K562 (cell line): ENCODE measurements around the gene CCDC116. TPM values are rescaled to one million over a fixed set of nuclear protein-coding genes. Genes with fewer than 3 reads are reported as not detected.
A peak's percentile ranks its signal among the peaks of the same experiment; 100 is the strongest.

Experiments used
- BCOR ChIP-seq: fragments of 450-650 bp; IDR thresholded peaks from 2 replicates; pipeline ENCODE4 v1.6.1; 2016
- BDP1 ChIP-seq: IDR thresholded peaks from 3 replicates; pipeline ENCODE4 v1.6.1; 2011; ENCODE audit not compliant: insufficient read length, insufficient read depth
- ELF4 ChIP-seq: fragments of 450-650 bp; formaldehyde crosslinking; IDR thresholded peaks from 2 replicates; pipeline ENCODE4 v1.4.0; 2022; ENCODE audit warnings: missing genetic modification characterization
- HNRNPL ChIP-seq: fragments of 200-400 bp; formaldehyde crosslinking; IDR thresholded peaks from 2 replicates; pipeline ENCODE4 v1.6.1; 2017; ENCODE audit warnings: low read depth, mild to moderate bottlenecking, low read length
- KAT8 ChIP-seq: fragments of 450-650 bp; IDR thresholded peaks from 2 replicates; pipeline ENCODE4 v1.6.1; 2016; ENCODE audit warnings: low read depth, mild to moderate bottlenecking
- POLR2AphosphoS5 ChIP-seq: IDR thresholded peaks from 2 replicates; pipeline ENCODE4 v1.6.1; 2011; ENCODE audit warnings: mild to moderate bottlenecking, low read depth, low read length, moderate library complexity; ENCODE audit not compliant: control insufficient read depth, insufficient read depth
- RBBP5 ChIP-seq: fragments of 200-600 bp; sonication (generic); IDR thresholded peaks from 2 replicates; pipeline ENCODE4 v1.6.1; 2012; ENCODE audit warnings: borderline replicate concordance, mild to moderate bottlenecking, low read length, control low read depth, inconsistent platforms; ENCODE audit not compliant: insufficient read depth, poor library complexity, severe bottlenecking
- RBM15 ChIP-seq: fragments of 200-400 bp; formaldehyde crosslinking; IDR thresholded peaks from 2 replicates; pipeline ENCODE4 v1.6.1; 2018; ENCODE audit warnings: mild to moderate bottlenecking, low read length, moderate library complexity; ENCODE audit not compliant: insufficient read depth
- RBM22 ChIP-seq: fragments of 200-400 bp; formaldehyde crosslinking; IDR thresholded peaks from 2 replicates; pipeline ENCODE4 v1.6.1; 2018; ENCODE audit warnings: low read length, low read depth; ENCODE audit not compliant: poor library complexity, severe bottlenecking
- RFX1 ChIP-seq: fragments of 450-650 bp; IDR thresholded peaks from 2 replicates; pipeline ENCODE4 v1.6.1; 2016; ENCODE audit warnings: mild to moderate bottlenecking, moderate library complexity
- SP2 ChIP-seq: IDR thresholded peaks from 2 replicates; pipeline ENCODE4 v1.6.1; 2011; ENCODE audit warnings: mild to moderate bottlenecking, low read depth, low read length, moderate library complexity; ENCODE audit not compliant: poor library complexity, severe bottlenecking; ENCODE audit errors: extremely low read depth
- TSC22D4 ChIP-seq: fragments of 450-650 bp; IDR thresholded peaks from 2 replicates; pipeline ENCODE4 v1.6.1; 2016; ENCODE audit warnings: missing genetic modification characterization, missing biosample characterization, control low read depth
- XRCC5 ChIP-seq: fragments of 200-400 bp; formaldehyde crosslinking; IDR thresholded peaks from 2 replicates; pipeline ENCODE4 v1.6.1; 2017; ENCODE audit warnings: low read depth, mild to moderate bottlenecking, low read length
- ZNF121 ChIP-seq: sonication (generic); formaldehyde crosslinking; conservative IDR thresholded peaks from 2 replicates; pipeline ENCODE4 v1.8.0; 2022; ENCODE audit warnings: missing genetic modification reagents
- polyA plus RNA-seq, 8 experiments: library from polyadenylated mRNA; depleted of rRNA in 4 of 8; stranded (reverse) in 5 of 8; unstranded in 3 of 8; fragments of >200 nt; fragmentation: Nextera tagmentation in 2 of 8; fragmentation: Illumina TruSeq in 1 of 8; extraction: Ambion mirVana in 2 of 8; extraction: Trizol in 1 of 8; gene quantifications; 2 replicates each; pipeline versions ENCODE4 v1.2.1 to v1.2.3, GENCODE V29; 2011 to 2014; ENCODE audit warnings: inconsistent platforms in 1 of 8, missing spikeins in 1 of 8
- total RNA-seq, 7 experiments: library from RNA; depleted of rRNA in 6 of 7; stranded (reverse); fragments of >200 nt in 6 of 7; fragmentation: Illumina TruSeq in 2 of 7; extraction: Trizol in 2 of 7; gene quantifications; 2 replicates each; pipeline versions ENCODE4 v1.2.1 to v1.2.3, GENCODE V29; 2011 to 2021; ENCODE audit warnings: low replicate concordance in 1 of 7
- TF ChIP-seq, protein P1 (sequence below): fragments of 150-350 bp; IDR thresholded peaks from 2 replicates; pipeline ENCODE4 v1.6.1; 2014; ENCODE audit warnings: low read depth, mild to moderate bottlenecking, low read length, borderline replicate concordance
- TF ChIP-seq, protein P2 (sequence below): fragments of 450-650 bp; formaldehyde crosslinking; IDR thresholded peaks from 2 replicates; pipeline ENCODE4 v1.4.0; 2022; ENCODE audit warnings: missing genetic modification characterization
- TF ChIP-seq, protein P3 (sequence below): fragments of 250-450 bp; sonication (Bioruptor Pico); IDR thresholded peaks from 2 replicates; pipeline ENCODE4 v1.4.0; 2020; ENCODE audit warnings: mild to moderate bottlenecking, moderate library complexity
- TF ChIP-seq, protein P4 (sequence below): fragments of 450-650 bp; IDR thresholded peaks from 2 replicates; pipeline ENCODE4 v1.6.1; 2018; ENCODE audit not compliant: partially characterized antibody

The CCDC116 gene
- total and polyA plus RNA-seq, 9 of the 15 experiments (the other 6 are each of a cell fraction or from before 2014, with no cell fraction given): 1.6 to 11.3 (median 4.7) TPM

DNA sequence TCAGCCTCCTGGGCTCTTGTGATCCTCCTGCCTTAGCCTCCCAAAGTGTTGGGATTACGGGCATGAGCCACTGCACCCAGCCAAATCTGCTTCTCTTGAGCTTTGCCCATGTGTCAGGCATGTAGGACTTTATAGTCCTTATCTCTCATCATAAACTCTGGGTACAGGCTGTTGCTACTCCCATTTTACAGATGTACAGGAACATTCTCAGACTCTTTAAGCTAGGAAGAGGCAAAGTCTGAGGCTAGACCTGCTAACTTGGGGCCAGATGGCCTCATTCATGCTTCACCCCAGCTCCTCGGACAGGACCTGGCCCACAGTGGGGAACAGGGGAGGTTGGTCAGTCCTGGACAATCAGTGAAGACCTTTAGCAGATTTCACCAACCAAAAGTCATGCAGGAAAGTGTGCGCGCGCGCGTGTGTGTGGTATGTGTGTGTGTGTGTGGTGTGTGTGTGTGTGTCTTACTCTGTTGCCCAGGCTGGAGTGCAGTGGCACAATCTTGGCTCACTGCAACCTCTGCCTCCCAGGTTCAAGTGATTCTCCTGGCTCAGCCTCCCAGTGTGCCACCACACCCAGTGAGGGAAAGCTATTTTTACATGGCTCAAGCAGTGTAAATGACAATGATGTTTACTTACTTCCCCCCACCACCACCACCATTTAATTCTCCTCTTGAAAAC, 26.5 kb upstream of the CCDC116 start (continued):
- TF ChIP-seq, protein P1, sequence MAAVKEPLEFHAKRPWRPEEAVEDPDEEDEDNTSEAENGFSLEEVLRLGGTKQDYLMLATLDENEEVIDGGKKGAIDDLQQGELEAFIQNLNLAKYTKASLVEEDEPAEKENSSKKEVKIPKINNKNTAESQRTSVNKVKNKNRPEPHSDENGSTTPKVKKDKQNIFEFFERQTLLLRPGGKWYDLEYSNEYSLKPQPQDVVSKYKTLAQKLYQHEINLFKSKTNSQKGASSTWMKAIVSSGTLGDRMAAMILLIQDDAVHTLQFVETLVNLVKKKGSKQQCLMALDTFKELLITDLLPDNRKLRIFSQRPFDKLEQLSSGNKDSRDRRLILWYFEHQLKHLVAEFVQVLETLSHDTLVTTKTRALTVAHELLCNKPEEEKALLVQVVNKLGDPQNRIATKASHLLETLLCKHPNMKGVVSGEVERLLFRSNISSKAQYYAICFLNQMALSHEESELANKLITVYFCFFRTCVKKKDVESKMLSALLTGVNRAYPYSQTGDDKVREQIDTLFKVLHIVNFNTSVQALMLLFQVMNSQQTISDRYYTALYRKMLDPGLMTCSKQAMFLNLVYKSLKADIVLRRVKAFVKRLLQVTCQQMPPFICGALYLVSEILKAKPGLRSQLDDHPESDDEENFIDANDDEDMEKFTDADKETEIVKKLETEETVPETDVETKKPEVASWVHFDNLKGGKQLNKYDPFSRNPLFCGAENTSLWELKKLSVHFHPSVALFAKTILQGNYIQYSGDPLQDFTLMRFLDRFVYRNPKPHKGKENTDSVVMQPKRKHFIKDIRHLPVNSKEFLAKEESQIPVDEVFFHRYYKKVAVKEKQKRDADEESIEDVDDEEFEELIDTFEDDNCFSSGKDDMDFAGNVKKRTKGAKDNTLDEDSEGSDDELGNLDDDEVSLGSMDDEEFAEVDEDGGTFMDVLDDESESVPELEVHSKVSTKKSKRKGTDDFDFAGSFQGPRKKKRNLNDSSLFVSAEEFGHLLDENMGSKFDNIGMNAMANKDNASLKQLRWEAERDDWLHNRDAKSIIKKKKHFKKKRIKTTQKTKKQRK: no peak
- TF ChIP-seq ZNF121 (CRISPR knock-in tag): peak; percentile 79
- TF ChIP-seq POLR2AphosphoS5: no peak
- peak; percentile 8; the same call in 1 of the 2 replicates for TF ChIP-seq XRCC5
- no peak for TF ChIP-seq BCOR
- TF ChIP-seq, protein P2, sequence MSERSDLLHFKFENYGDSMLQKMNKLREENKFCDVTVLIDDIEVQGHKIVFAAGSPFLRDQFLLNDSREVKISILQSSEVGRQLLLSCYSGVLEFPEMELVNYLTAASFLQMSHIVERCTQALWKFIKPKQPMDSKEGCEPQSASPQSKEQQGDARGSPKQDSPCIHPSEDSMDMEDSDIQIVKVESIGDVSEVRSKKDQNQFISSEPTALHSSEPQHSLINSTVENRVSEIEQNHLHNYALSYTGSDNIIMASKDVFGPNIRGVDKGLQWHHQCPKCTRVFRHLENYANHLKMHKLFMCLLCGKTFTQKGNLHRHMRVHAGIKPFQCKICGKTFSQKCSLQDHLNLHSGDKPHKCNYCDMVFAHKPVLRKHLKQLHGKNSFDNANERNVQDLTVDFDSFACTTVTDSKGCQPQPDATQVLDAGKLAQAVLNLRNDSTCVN (CRISPR knock-in tag): 0 out of 2 replicates have a peak, but pooled peaks have one; percentile 68
- peak; percentile 52; the same call in 1 of the 2 replicates for TF ChIP-seq ELF4 (CRISPR knock-in tag)
- no peak for TF ChIP-seq RBM15
- TF ChIP-seq RBM22: peak; percentile 48
- TF ChIP-seq, protein P3, sequence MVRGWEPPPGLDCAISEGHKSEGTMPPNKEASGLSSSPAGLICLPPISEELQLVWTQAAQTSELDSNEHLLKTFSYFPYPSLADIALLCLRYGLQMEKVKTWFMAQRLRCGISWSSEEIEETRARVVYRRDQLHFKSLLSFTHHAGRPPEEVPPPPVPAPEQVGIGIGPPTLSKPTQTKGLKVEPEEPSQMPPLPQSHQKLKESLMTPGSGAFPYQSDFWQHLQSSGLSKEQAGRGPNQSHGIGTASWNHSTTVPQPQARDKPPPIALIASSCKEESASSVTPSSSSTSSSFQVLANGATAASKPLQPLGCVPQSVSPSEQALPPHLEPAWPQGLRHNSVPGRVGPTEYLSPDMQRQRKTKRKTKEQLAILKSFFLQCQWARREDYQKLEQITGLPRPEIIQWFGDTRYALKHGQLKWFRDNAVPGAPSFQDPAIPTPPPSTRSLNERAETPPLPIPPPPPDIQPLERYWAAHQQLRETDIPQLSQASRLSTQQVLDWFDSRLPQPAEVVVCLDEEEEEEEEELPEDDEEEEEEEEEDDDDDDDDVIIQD: no peak
- TF ChIP-seq RFX1: no peak
- no peak for TF ChIP-seq HNRNPL
- TF ChIP-seq BDP1: no peak
- TF ChIP-seq SP2: peak; percentile 21
- no peak for TF ChIP-seq TSC22D4 (tag)
- TF ChIP-seq RBBP5: peak; percentile 39
- TF ChIP-seq, protein P4, sequence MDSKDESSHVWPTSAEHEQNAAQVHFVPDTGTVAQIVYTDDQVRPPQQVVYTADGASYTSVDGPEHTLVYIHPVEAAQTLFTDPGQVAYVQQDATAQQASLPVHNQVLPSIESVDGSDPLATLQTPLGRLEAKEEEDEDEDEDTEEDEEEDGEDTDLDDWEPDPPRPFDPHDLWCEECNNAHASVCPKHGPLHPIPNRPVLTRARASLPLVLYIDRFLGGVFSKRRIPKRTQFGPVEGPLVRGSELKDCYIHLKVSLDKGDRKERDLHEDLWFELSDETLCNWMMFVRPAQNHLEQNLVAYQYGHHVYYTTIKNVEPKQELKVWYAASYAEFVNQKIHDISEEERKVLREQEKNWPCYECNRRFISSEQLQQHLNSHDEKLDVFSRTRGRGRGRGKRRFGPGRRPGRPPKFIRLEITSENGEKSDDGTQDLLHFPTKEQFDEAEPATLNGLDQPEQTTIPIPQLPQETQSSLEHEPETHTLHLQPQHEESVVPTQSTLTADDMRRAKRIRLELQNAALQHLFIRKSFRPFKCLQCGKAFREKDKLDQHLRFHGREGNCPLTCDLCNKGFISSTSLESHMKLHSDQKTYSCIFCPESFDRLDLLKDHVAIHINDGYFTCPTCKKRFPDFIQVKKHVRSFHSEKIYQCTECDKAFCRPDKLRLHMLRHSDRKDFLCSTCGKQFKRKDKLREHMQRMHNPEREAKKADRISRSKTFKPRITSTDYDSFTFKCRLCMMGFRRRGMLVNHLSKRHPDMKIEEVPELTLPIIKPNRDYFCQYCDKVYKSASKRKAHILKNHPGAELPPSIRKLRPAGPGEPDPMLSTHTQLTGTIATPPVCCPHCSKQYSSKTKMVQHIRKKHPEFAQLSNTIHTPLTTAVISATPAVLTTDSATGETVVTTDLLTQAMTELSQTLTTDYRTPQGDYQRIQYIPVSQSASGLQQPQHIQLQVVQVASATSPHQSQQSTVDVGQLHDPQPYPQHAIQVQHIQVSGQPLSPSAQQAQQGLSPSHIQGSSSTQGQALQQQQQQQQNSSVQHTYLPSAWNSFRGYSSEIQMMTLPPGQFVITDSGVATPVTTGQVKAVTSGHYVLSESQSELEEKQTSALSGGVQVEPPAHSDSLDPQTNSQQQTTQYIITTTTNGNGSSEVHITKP: no peak
- TF ChIP-seq KAT8: no peak
